RWPE2 (cell line): Measurements from ENCODE around the gene SON.

Experiments
- ATAC-seq: fragments of 200-7000 bp; cut with Tn5 transposase; 3 replicates; pipeline ENCODE4 v1.9.1; 2021; ENCODE audit warnings: low read depth
- DNase-seq: peaks from one replicate; pipeline ENCODE4 v3.0.0-alpha.2; 2020; ENCODE audit warnings: low spot score
- H3K27ac ChIP-seq: fragments of 450-650 bp; 2 replicates; pipeline ENCODE4 v1.5.1; 2017; ENCODE audit warnings: mild to moderate bottlenecking; ENCODE audit not compliant: poor library complexity, severe bottlenecking
- H3K27me3 ChIP-seq: fragments of 250-450 bp; sonication (Bioruptor Pico); 2 replicates; pipeline ENCODE4 v1.5.1; 2021; ENCODE audit warnings: mild to moderate bottlenecking, moderate library complexity; ENCODE audit not compliant: insufficient read depth, poor library complexity, severe bottlenecking
- H3K36me3 ChIP-seq: fragments of 250-450 bp; sonication (Bioruptor Pico); 2 replicates; pipeline ENCODE4 v1.5.1; 2020; ENCODE audit warnings: low read depth, mild to moderate bottlenecking, moderate library complexity
- H3K4me1 ChIP-seq: fragments of 250-450 bp; sonication (Bioruptor Pico); 2 replicates; pipeline ENCODE4 v1.5.1; 2021; ENCODE audit warnings: mild to moderate bottlenecking, moderate library complexity; ENCODE audit not compliant: insufficient read depth, poor library complexity, severe bottlenecking
- H3K4me3 ChIP-seq: fragments of 250-450 bp; sonication (Bioruptor Pico); 2 replicates; pipeline ENCODE4 v1.5.1; 2021; ENCODE audit warnings: mild to moderate bottlenecking, moderate library complexity; ENCODE audit not compliant: severe bottlenecking
- H3K9me3 ChIP-seq: fragments of 250-450 bp; sonication (Bioruptor Pico); 2 replicates; pipeline ENCODE4 v1.5.1; 2021; ENCODE audit warnings: mild to moderate bottlenecking, moderate library complexity; ENCODE audit not compliant: severe bottlenecking
- CTCF ChIP-seq: fragments of 450-650 bp; IDR thresholded peaks from one replicate; pipeline ENCODE4 v1.5.1; 2017; ENCODE audit warnings: mild to moderate bottlenecking, moderate library complexity; ENCODE audit not compliant: poor library complexity, severe bottlenecking

Gene SON

GRCh38 chr21:33518899-33519298 is 23.9 kb upstream of the SON start:
- DNase-seq (no peak), ATAC-seq (no peak)
- no peak for TF ChIP-seq CTCF
- H3K27ac ChIP-seq = no peak overlapping the region
- H3K4me1 ChIP-seq = no peaks in the 10 kb centered on the region
- no peak overlapping the region for H3K4me3 ChIP-seq
- H3K9me3 ChIP-seq = no peaks in the 10 kb centered on the region
- H3K36me3 ChIP-seq = peaks cover 88% of the 10 kb centered on the region
- no peaks in the 10 kb centered on the region for H3K27me3 ChIP-seq

GRCh38 chr21:33522297-33522952 is 20.4 kb upstream of the SON start:
- ATAC-seq (no peak), DNase-seq (no peak)
- peaks cover 90% of the 10 kb centered on the region for H3K36me3 ChIP-seq
- no peak for TF ChIP-seq CTCF
- no peaks in the 10 kb centered on the region for H3K9me3 ChIP-seq
- no peak overlapping the region for H3K4me3 ChIP-seq
- H3K4me1 ChIP-seq = no peaks in the 10 kb centered on the region
- no peak overlapping the region for H3K27ac ChIP-seq
- H3K27me3 ChIP-seq = no peaks in the 10 kb centered on the region

- H3K4me3 ChIP-seq = no peak overlapping the region
- DNase-seq = no peak
- no peak for ATAC-seq
- H3K27ac ChIP-seq = no peak overlapping the region
- no peak for TF ChIP-seq CTCF
- H3K27me3 ChIP-seq = no peaks in the 10 kb centered on the region
- no peaks in the 10 kb centered on the region for H3K4me1 ChIP-seq
- H3K36me3 ChIP-seq = peaks cover 90% of the 10 kb centered on the region
- no peaks in the 10 kb centered on the region for H3K9me3 ChIP-seq
Observed at GRCh38 chr21:33522953-33523349, 19.9 kb upstream of the SON start.

- H3K4me1 ChIP-seq = no peaks in the 10 kb centered on the region
- no peak for DNase-seq
- H3K4me3 ChIP-seq = no peak overlapping the region
- peaks cover 100% of the 10 kb centered on the region for H3K36me3 ChIP-seq
- H3K9me3 ChIP-seq = no peaks in the 10 kb centered on the region
- no peak for TF ChIP-seq CTCF
- H3K27ac ChIP-seq = no peak overlapping the region
- ATAC-seq = no peak
- H3K27me3 ChIP-seq = no peaks in the 10 kb centered on the region
Observed at GRCh38 chr21:33531007-33531406, 11.8 kb upstream of the SON start.

GRCh38 chr21:33537212-33537611 is 5.6 kb upstream of the SON start:
- peaks cover 15% of the 10 kb centered on the region for H3K4me1 ChIP-seq
- no peak for TF ChIP-seq CTCF
- no peak for DNase-seq
- no peak overlapping the region for H3K4me3 ChIP-seq
- ATAC-seq = no peak
- peaks cover 93% of the 10 kb centered on the region for H3K36me3 ChIP-seq
- no peak overlapping the region for H3K27ac ChIP-seq
- H3K27me3 ChIP-seq = no peaks in the 10 kb centered on the region
- no peaks in the 10 kb centered on the region for H3K9me3 ChIP-seq
